GM19467 (cell line): ENCODE results near the gene GRIN2C.

Source experiments
- ATAC-seq: cut with Tn5 transposase; IDR thresholded peaks from one replicate; pipeline ENCODE4 v1.9.1; 2021; ENCODE audit warnings: mild to moderate bottlenecking, moderate library complexity; ENCODE audit not compliant: unreplicated experiment

Gene GRIN2C

GRCh38 chr17:74824961-74825627 is 34.6 kb downstream of the GRIN2C start:
- no peak for ATAC-seq

- no peak for ATAC-seq
These were observed 36.7 kb downstream of the GRIN2C start for GRCh38 chr17:74822939-74823367.

- no peak for ATAC-seq
These were observed 37.2 kb downstream of the GRIN2C start for GRCh38 chr17:74822335-74822938.

- ATAC-seq: no peak
These were observed 37.9 kb downstream of the GRIN2C start for GRCh38 chr17:74821655-74822334.

- ATAC-seq: no peak
These were observed 39.8 kb downstream of the GRIN2C start for GRCh38 chr17:74819801-74820436.

- no peak for ATAC-seq
These were observed 41.3 kb downstream of the GRIN2C start for GRCh38 chr17:74818291-74818938.

- ATAC-seq: no peak
These were observed 42.6 kb downstream of the GRIN2C start for GRCh38 chr17:74816905-74817620.

GRCh38 chr17:74815550-74816370 is 43.9 kb downstream of the GRIN2C start:
- no peak for ATAC-seq

GRCh38 chr17:74815067-74815466 is 44.6 kb downstream of the GRIN2C start:
- no peak for ATAC-seq

- no peak for ATAC-seq
These were observed 45.2 kb downstream of the GRIN2C start for GRCh38 chr17:74814453-74814852.

GRCh38 chr17:74812109-74813009 is 47.3 kb downstream of the GRIN2C start:
- ATAC-seq: no peak

- ATAC-seq: no peak
These were observed 48.8 kb downstream of the GRIN2C start for GRCh38 chr17:74810699-74811485.

GRCh38 chr17:74808714-74809430 is 50.8 kb downstream of the GRIN2C start:
- ATAC-seq: no peak

GRCh38 chr17:74807925-74808324 is 51.8 kb downstream of the GRIN2C start:
- ATAC-seq: no peak

- no peak for ATAC-seq
These were observed 52.2 kb downstream of the GRIN2C start for GRCh38 chr17:74807441-74807840.

GRCh38 chr17:74806334-74806733 is 53.4 kb downstream of the GRIN2C start:
- ATAC-seq: no peak

GRCh38 chr17:74805591-74805991 is 54.1 kb downstream of the GRIN2C start:
- no peak for ATAC-seq
